ENCODE data around the gene PTPN4.

DNA sequence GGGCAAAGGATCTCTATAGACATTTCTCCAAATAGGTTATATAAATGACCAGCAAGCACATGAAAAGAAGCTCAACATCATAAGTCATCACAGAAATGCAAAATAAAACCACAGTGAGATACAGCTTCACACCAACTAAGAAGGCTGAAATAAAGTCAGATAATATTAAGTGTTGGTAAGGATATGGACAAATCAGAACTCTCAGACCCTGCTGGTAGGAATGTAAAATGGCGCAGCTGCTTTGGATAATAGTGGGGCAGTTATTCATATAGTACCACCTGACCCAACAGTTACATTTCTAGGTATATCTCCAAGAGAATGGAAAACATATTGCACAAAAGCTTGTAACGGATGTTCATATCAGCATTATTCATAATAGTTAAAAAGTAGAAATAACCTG lies 267.2 kb downstream of the PTPN4 start:
- TF ChIP-seq, protein P1, sequence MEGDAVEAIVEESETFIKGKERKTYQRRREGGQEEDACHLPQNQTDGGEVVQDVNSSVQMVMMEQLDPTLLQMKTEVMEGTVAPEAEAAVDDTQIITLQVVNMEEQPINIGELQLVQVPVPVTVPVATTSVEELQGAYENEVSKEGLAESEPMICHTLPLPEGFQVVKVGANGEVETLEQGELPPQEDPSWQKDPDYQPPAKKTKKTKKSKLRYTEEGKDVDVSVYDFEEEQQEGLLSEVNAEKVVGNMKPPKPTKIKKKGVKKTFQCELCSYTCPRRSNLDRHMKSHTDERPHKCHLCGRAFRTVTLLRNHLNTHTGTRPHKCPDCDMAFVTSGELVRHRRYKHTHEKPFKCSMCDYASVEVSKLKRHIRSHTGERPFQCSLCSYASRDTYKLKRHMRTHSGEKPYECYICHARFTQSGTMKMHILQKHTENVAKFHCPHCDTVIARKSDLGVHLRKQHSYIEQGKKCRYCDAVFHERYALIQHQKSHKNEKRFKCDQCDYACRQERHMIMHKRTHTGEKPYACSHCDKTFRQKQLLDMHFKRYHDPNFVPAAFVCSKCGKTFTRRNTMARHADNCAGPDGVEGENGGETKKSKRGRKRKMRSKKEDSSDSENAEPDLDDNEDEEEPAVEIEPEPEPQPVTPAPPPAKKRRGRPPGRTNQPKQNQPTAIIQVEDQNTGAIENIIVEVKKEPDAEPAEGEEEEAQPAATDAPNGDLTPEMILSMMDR (IDR thresholded peaks at IDR 0.05; ENCODE audit: low read depth, low read length): no peak
- no peak for TF ChIP-seq EZH2phosphoT487 (IDR thresholded peaks at IDR 0.05; ENCODE audit: low read depth)

All from OCI-LY3 (cell line).